ENCODE results near the gene ZFP1.
"Not testable (repeated sequence)": the region's sequence is repeated elsewhere in the genome, so short reads cannot be mapped to it uniquely, and the experiment has no call there.

The ZFP1 gene

GRCh38 chr16:75209514-75209913 is 61.2 kb downstream of the ZFP1 start:
- H2AFZ ChIP-seq (ENCODE audit: insufficient read depth, low read length, poor library complexity); H3K79me2 ChIP-seq (ENCODE audit: control insufficient read depth, insufficient read depth, low read length, poor library complexity); H3K36me3 ChIP-seq (ENCODE audit: control insufficient read depth in 1 of 2, insufficient read depth in 2 of 2, low read length in 2 of 2); H3K18ac ChIP-seq (ENCODE audit: low read length); H3K9me3 ChIP-seq (ENCODE audit: insufficient read depth, low read depth, low read length); H3K14ac ChIP-seq (ENCODE audit: low read length); H3K4ac ChIP-seq (ENCODE audit: low read depth, low read length); H3K27ac ChIP-seq (ENCODE audit: low read depth, low read length); H2BK12ac ChIP-seq (ENCODE audit: low read length); H4K12ac ChIP-seq (ENCODE audit: low read depth, low read length); H3K4me3 ChIP-seq (ENCODE audit: low read depth, low read length); H2AK5ac ChIP-seq (ENCODE audit: low read length); H3K27me3 ChIP-seq (ENCODE audit: insufficient read depth, low read length); H3K4me2 ChIP-seq (ENCODE audit: low read length); H4K91ac ChIP-seq (ENCODE audit: low read depth, low read length); H4K8ac ChIP-seq (ENCODE audit: low read depth, low read length); H2BK5ac ChIP-seq (ENCODE audit: low read depth, low read length, poor library complexity); H3K79me1 ChIP-seq (ENCODE audit: low read length); H2BK120ac ChIP-seq (ENCODE audit: insufficient read depth, low read length, poor library complexity); DNase-seq; H3K23ac ChIP-seq (ENCODE audit: low read length); H3K4me1 ChIP-seq (ENCODE audit: control insufficient read depth in 1 of 2, insufficient read depth in 2 of 2, low read length in 2 of 2); H3K9ac ChIP-seq (ENCODE audit: low read length): not testable (repeated sequence)
- WGBS (ENCODE audit: extremely low coverage, insufficient coverage, insufficient read length) = no CpG with 5 or more reads among the region's 7 CpGs

DNA sequence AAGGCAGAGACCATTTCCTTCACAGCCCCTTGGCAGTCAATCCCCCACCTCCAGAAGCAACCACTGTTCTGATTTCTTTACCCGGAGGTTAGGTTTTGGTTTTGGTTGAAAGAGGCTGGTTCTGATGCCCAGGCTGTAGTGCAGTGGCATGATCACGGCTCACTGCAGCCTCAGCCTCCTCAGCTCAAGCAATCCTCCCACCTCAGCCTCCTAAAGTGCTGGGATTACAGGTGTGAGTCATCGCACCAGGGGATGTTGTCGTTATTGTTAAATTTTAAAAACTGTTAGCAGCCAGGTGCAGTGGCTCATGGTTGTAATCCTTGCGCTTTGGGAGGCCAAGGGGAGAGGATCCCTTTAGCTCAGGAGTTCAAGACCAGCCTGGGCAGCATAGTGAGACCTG is 61.6 kb downstream of the ZFP1 start:
- peak in 1 of 2 donors; percentile 51 for DNase-seq
- Histone ChIP-seq H3K79me1 (ENCODE audit: low read length) (peaks cover 4% of the 10 kb centered on the region), H2BK12ac (ENCODE audit: low read length) (no peak overlapping the region), H3K23ac (ENCODE audit: low read length) (no peak overlapping the region), H3K27ac (ENCODE audit: low read depth, low read length) (no peak overlapping the region), H3K4me3 (ENCODE audit: low read depth, low read length) (no peak overlapping the region), H3K4me2 (ENCODE audit: low read length) (no peak overlapping the region), H3K9ac (ENCODE audit: low read length) (no peak overlapping the region), H3K14ac (ENCODE audit: low read length) (no peak overlapping the region), H3K4me1 (ENCODE audit: control insufficient read depth in 1 of 2, insufficient read depth in 2 of 2, low read length in 2 of 2) (no peaks in the 10 kb centered on the region), H4K8ac (ENCODE audit: low read depth, low read length) (no peak overlapping the region), H3K9me3 (ENCODE audit: insufficient read depth, low read depth, low read length) (peaks cover 4% of the 10 kb centered on the region), H2BK120ac (ENCODE audit: insufficient read depth, low read length, poor library complexity) (no peak overlapping the region), H2AK5ac (ENCODE audit: low read length) (no peak overlapping the region), H3K36me3 (ENCODE audit: control insufficient read depth in 1 of 2, insufficient read depth in 2 of 2, low read length in 2 of 2) (no peaks in the 10 kb centered on the region), H3K27me3 (ENCODE audit: insufficient read depth, low read length) (no peaks in the 10 kb centered on the region), H3K4ac (ENCODE audit: low read depth, low read length) (no peak overlapping the region), H4K12ac (ENCODE audit: low read depth, low read length) (no peak overlapping the region), H3K79me2 (ENCODE audit: control insufficient read depth, insufficient read depth, low read length, poor library complexity) (no peaks in the 10 kb centered on the region), H3K18ac (ENCODE audit: low read length) (no peak overlapping the region), H2AFZ (ENCODE audit: insufficient read depth, low read length, poor library complexity) (no peak overlapping the region), H2BK5ac (ENCODE audit: low read depth, low read length, poor library complexity) (no peak overlapping the region), H4K91ac (ENCODE audit: low read depth, low read length) (no peak overlapping the region)
- no CpG with 5 or more reads among the region's 5 CpGs for WGBS (ENCODE audit: extremely low coverage, insufficient coverage, insufficient read length)

DNA sequence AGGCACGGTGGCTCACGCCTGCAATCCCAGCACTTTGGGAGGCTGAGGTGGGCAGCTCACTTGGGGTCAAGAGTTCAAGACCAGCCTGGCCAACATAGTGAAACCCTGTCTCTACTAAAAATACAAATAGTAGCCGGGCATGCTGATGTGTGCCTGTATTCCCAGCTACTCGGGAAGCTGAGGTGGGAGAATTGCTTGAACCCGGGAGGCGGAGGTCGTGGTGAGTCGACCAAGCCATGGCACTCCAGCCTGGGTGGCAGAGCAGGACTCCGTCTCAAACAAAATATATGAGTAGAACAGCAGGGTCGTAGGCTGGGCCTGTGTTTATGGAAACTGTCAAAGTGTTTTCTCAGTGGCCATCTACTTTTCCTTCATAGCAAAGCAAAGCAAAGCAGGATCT is 63.0 kb downstream of the ZFP1 start:
- H4K8ac ChIP-seq (ENCODE audit: low read depth, low read length); H3K4me1 ChIP-seq (ENCODE audit: control insufficient read depth in 1 of 2, insufficient read depth in 2 of 2, low read length in 2 of 2); H2AFZ ChIP-seq (ENCODE audit: insufficient read depth, low read length, poor library complexity); H3K27ac ChIP-seq (ENCODE audit: low read depth, low read length); H2BK12ac ChIP-seq (ENCODE audit: low read length); H3K9me3 ChIP-seq (ENCODE audit: insufficient read depth, low read depth, low read length); H3K4me3 ChIP-seq (ENCODE audit: low read depth, low read length); H3K27me3 ChIP-seq (ENCODE audit: insufficient read depth, low read length); H3K4me2 ChIP-seq (ENCODE audit: low read length); H3K79me2 ChIP-seq (ENCODE audit: control insufficient read depth, insufficient read depth, low read length, poor library complexity); H3K18ac ChIP-seq (ENCODE audit: low read length); H2BK120ac ChIP-seq (ENCODE audit: insufficient read depth, low read length, poor library complexity); H4K12ac ChIP-seq (ENCODE audit: low read depth, low read length); H4K91ac ChIP-seq (ENCODE audit: low read depth, low read length); H3K4ac ChIP-seq (ENCODE audit: low read depth, low read length); H3K23ac ChIP-seq (ENCODE audit: low read length); H3K14ac ChIP-seq (ENCODE audit: low read length); H2AK5ac ChIP-seq (ENCODE audit: low read length); H2BK5ac ChIP-seq (ENCODE audit: low read depth, low read length, poor library complexity); DNase-seq; H3K79me1 ChIP-seq (ENCODE audit: low read length); H3K9ac ChIP-seq (ENCODE audit: low read length); H3K36me3 ChIP-seq (ENCODE audit: control insufficient read depth in 1 of 2, insufficient read depth in 2 of 2, low read length in 2 of 2): not testable (repeated sequence)
- no CpG with 5 or more reads among the region's 10 CpGs for WGBS (ENCODE audit: extremely low coverage, insufficient coverage, insufficient read length)

- Histone ChIP-seq H3K23ac (ENCODE audit: low read length) (no peak overlapping the region), H3K9me3 (ENCODE audit: insufficient read depth, low read depth, low read length) (peaks cover 4% of the 10 kb centered on the region), H2BK5ac (ENCODE audit: low read depth, low read length, poor library complexity) (no peak overlapping the region), H3K79me1 (ENCODE audit: low read length) (peaks cover 2% of the 10 kb centered on the region), H4K91ac (ENCODE audit: low read depth, low read length) (peak overlapping the region; percentile 11), H3K27me3 (ENCODE audit: insufficient read depth, low read length) (no peaks in the 10 kb centered on the region), H3K27ac (ENCODE audit: low read depth, low read length) (no peak overlapping the region), H4K12ac (ENCODE audit: low read depth, low read length) (no peak overlapping the region), H3K4ac (ENCODE audit: low read depth, low read length) (no peak overlapping the region), H2BK120ac (ENCODE audit: insufficient read depth, low read length, poor library complexity) (no peak overlapping the region), H3K4me2 (ENCODE audit: low read length) (no peak overlapping the region), H3K9ac (ENCODE audit: low read length) (no peak overlapping the region), H3K36me3 (ENCODE audit: control insufficient read depth in 1 of 2, insufficient read depth in 2 of 2, low read length in 2 of 2) (no peaks in the 10 kb centered on the region), H3K79me2 (ENCODE audit: control insufficient read depth, insufficient read depth, low read length, poor library complexity) (peaks cover 1% of the 10 kb centered on the region), H2AK5ac (ENCODE audit: low read length) (no peak overlapping the region), H2AFZ (ENCODE audit: insufficient read depth, low read length, poor library complexity) (no peak overlapping the region), H4K8ac (ENCODE audit: low read depth, low read length) (no peak overlapping the region), H3K18ac (ENCODE audit: low read length) (no peak overlapping the region), H3K4me3 (ENCODE audit: low read depth, low read length) (no peak overlapping the region), H3K4me1 (ENCODE audit: control insufficient read depth in 1 of 2, insufficient read depth in 2 of 2, low read length in 2 of 2) (peaks cover 3 to 18% of the 10 kb centered on the region in 2 experiments), H2BK12ac (ENCODE audit: low read length) (peak overlapping the region; percentile 36), H3K14ac (ENCODE audit: low read length) (no peak overlapping the region)
- no CpG with 5 or more reads among the region's 2 CpGs for WGBS (ENCODE audit: extremely low coverage, insufficient coverage, insufficient read length)
- DNase-seq = peak; percentile 40 to 60
Observed at GRCh38 chr16:75216127-75216526, 67.8 kb downstream of the ZFP1 start.

Measured in trophoblast cell (in vitro differentiated cells and primary cell).